KG1 (cell line): ENCODE results near the gene TAS1R3.

Experiments used
- DNase-seq: peaks from one replicate; lab custom pipeline; 2025; lab: John Stamatoyannopoulos, UW

TAS1R3 gene

DNA sequence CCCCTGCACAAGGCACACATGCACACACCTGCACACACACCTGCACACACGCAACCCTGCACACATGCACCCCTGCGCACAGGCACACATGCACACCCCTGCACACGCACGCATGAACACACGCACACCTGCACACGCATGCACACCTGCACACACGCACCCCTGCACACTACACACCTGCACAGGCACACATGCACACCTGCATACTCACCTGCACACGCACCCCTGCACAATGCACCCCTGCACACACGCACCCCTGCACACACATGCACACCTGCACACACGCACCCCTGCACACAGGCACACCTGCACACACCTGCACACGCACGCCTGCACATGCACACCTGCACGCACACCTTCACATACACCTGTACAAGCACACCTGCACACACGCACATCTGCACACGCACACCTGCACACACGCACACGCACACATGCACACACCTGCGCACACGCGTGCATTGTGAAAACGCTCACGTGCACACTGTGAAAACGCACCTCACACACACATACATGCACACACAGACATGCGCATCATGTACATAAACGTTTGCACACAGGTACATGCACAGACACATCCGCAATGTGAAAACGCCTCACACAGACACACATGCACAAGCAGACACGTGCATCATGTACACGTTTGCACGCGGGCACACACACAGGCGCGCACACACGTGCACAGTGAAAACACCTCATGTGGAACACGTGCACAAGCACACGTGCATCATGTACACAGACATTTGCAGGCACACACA lies 9.9 kb downstream of the TAS1R3 start:
- DNase-seq: no peak

DNA sequence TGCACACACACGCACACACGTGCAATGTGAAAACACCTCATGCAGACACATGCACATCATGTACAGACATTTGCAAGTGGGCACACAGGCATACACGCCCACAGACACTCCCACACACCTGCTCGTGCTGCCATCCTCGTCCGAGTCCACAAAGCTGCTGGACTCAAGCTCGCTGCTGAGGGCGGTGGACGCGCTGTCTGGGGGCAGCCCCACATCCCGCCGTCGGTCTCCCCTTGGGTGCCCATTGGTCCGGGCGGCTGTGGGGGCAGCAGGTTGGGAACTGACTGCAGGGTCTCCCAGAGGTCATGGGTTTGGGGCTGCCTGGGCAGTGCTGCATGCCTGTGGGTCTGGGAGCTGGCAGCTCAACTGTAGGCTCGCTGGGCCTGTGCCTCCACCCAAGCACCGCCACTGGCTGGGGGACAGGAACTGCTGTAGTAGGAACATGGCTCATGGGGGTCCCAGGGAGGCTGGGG lies 10.5 kb downstream of the TAS1R3 start:
- DNase-seq: no peak

DNA sequence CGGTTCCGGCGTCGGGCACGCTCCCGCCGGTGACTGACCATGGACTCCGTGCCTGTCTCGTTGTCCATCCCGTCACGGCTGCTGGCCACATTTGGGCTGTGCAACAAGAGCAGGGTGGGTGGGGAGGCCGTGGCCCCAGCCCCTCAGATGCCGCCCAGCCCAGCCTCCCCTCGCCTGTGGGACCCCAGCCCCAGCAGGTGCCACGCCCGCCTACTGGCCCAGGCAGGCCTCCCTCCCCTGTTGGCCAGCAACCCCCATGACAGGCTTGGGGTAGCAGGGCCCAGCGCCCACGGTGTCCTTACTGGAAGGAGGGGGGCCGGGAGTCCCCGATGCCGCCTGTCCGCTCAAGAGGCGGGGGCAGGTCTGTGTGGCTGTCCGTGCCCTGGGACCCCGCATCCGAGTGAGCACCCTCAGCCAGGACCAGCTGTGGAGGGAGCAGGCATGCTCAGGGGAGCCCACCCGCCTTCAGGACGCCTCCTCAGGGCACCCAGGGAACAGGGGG lies 11.0 kb downstream of the TAS1R3 start:
- no peak for DNase-seq

DNA sequence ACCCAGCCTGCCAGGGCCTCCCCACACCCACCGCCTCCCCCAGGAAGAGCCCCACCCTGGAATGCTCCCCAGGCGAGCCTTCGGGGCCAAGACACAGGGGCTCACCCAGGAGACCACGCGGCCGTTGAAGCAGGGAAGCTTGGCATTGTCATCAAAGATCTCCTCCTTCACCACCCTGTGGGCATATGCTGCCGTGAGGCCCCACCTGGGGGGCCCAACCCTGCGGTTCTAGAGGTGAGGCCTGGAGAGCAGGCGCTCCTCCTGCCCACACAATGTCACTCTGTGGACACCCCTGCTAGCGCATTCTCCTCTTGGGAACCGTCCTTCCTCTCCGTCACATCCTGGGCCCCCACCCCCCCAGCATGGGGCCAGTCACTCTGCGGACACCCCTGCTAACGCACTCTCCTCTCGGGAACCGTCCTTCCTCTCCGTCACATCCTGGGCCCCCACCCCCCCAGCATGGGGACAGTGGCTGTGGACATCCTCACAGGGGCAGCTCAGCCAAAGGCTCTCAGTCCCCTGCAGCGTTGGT lies 11.6 kb downstream of the TAS1R3 start:
- DNase-seq: no peak

DNA sequence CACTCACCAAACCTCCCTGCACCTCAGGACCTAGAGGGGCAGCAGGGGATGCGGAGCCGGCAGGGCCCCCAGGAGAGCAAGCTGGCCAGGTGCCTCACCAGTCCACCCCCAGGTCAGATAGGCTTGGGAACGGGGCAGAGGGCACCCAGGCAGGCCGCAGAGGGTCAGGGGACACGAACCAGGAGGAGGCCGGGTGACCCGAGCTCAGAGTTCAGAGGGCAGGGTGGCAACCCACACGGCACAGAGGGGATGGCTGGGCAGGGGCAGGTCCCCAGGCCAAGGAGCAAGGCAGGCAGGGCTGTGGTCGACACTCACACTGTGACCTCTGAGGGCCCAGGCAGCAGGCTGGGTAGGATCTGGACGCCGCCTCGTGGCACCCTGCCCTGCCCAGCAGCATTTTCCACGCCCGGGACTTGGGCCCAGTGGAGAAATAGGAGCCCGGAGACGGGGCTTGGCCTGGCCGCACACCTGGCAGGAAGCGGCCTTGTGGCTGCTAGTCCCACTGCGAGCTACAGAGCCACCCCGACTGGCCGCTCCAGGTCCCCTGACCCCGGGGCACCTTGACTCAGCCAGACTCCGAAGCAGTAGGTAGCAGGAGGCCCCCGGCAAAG lies 12.8 kb downstream of the TAS1R3 start:
- DNase-seq: no peak

DNA sequence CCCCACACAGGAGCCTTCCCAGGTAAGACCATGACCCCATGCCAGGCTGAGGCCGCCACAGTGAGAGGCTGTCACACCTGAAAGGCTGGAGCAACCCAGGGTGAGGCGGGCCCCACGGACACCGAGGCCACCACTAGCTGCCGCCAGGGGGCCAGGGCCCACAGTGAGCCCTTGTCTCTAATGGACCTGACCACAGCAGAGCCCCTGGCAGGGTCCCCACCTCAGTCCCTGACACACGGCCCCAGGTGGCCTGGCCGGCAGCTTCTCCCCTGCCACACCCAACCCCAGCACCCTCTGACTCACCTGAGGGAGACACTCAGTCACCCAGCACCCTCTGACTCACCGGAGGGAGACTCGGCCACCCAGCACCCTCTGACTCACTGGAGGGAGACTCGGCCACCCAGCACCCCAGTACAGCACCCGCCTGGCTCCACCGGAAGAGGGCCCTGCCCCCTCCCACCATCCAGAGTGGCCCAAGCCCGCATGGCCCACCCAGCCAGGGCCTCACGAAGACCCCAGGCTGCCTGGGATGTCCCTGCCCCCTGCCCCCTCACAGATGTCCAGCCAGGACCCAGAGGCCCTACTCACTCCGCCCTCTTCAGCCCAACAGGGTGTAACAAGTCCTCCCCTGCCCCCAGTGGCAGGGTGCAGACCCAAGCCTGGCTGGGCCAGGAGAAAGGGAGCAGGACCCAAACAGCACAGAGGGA lies 13.7 kb downstream of the TAS1R3 start:
- DNase-seq: no peak

DNA sequence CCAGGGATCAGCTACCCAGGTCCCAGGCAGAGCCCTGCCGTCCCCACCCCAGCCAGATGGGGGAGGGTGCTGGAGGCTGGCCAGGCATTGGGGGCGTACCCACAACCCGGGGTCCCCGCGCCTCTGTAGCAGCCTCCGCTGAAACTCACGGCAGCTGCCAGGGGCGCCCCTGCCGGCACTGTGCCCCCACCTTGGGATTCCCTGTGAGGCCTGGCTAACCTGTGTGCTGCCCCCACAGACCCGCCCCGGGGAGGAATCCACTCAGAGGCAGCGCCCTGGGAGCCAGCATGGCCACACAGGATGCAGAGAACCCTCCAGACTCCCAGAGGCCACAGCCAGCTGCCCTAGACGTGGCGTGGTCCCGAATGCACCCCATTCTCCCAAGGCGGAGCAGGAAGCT lies 14.3 kb downstream of the TAS1R3 start:
- no peak for DNase-seq

DNA sequence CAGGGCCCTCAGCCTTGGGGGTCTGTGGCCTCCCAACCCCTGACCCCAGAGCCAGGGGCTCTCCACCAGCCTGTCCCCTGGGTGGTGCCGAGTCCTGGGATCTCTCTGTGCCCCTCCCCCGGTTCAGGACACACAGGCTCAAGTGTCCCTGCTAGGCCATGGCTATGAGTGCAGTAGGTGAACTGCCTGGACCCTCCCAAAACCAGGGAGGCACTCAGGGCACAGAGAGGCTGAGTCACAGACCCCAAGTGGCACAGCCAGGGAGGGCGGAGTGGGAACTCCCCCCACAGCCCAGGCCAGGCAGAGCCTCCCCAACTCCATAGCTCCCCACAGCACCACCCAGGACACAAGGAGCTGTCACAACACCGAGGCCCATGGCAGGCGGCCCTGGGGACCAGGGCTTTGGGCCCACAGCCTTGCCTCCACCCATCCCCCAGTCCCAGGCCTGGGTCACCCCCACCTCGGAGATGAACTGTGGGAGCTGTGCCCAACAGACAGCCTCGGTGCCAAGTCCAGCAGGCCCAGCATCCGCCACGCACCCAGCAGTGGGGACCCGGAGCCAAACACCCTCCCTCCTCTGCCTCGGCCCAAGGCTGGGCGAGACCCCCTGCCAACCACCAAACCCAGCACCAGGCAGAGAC lies 14.9 kb downstream of the TAS1R3 start:
- no peak for DNase-seq

DNA sequence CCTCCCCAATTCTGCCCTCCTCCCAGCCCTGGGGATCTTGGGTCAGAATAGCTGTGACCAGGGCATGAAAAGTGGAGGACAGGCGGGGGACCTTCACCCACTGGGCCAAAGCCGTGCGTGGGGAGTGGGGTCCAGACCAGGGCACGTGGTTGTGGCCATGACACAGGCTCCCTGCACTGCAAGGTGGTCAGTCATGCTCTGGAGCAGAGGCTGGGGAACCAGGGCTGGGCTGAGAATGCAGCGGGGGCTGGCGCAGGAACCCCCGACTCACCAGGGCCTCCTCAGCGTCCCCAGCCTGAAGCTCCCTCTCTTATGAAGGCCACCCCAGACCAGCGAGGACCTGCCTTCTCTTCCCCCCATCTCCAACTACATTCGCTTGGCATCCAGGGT lies 15.4 kb downstream of the TAS1R3 start:
- no peak for DNase-seq

DNA sequence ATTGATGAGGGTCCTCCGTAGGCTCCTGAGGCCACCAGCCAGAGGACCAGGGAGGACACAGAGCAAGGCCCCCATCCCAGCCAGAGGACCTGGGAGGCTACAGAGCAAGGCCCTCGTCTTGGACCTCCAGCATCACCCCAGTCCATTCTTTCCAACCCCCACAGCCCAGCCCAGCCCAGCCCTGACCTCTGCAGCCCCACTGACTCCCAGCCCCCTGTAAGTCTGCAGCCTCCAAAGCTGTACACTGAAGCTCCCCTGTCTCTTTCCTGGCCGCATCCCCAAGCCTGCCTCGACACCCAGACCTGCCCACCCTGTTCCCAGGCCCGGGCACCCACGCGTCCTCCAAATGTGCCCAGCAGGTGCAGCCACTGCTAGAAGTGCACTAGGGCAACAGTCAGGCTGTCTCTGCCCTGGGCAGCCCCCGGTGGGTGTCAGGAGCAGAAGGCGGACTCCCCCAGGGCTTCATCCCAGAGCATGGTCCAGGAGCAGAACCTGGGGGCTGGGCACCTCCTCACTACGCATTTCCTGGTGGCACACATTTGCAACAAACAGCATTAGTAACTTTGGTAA lies 16.0 kb downstream of the TAS1R3 start:
- DNase-seq: no peak

DNA sequence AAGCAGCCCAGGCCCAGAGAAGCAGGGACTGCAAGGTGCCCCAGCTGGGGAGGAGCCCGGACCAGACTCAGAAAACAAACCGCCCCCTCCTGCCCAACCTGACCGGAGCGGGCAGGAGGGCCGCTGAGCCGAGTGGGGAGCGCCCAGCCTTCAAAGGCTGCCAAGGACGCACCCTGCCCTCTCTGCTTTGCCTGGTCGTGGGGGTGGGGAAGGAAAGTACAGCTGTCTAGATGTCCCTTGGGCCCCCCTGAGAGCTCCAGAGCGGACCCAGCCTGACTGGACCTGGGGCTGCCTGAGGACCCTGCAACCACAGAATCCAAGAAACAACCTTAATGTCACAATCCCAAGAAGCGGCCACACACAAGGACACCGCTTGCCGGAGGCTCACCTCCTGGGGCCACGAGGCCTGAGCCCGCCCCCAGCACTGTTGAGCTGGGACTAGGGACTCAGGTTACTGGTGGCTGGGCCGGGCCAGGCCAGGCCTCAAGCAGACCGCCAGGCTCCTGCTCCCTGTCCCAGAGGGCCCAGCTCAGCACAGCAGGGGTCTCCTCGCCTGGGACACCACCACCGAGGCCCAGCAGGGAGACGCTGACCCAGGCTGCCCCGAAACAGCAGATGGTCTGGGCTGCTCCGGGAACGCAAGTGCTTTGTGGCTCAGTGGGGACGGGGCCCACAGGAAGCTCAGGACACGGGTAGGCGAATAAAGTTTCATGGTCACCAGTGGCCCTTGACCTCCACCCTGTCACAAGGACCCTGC lies 16.8 kb downstream of the TAS1R3 start:
- no peak for DNase-seq

DNA sequence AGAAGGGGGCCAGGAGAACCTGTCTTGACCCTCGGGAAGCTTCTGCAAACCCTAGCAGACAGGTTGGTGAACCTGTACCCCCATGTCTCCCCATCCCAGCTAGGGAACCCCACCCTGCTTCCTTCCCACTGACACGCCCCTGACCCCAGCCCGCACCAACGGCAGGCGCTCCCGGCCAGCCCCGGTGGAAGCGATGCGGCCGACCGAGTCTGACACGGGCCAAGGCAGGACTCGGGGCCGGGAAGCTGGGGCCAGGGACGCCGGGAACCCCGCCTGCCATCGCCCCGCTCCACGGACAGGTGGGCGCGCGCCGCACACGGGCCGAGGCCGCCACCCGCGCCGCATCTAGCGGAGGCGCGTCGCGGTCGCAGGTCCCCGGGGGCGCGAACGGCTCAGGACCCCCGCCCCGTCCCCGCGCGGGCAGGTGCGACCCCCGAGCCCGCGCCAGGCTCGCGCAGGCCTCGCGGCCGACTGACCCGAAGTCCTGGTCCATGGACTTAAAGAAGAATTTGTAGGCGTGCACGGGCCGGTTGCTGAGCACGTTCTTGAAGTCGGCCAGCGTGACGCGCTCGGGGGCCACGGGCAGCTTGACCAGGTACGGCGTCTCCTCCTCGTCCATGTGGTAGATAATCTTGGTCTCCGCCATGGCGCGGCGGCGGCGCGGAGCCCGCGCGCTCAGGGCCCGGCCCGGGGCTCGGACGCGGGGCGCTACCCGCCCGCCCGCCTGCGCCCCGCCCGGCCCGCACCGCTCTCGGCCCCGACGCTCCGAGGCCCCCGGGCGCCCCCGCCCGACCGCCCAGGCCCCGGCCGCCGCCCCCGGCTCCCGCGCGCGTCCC lies 17.6 kb downstream of the TAS1R3 start:
- DNase-seq: no peak

DNA sequence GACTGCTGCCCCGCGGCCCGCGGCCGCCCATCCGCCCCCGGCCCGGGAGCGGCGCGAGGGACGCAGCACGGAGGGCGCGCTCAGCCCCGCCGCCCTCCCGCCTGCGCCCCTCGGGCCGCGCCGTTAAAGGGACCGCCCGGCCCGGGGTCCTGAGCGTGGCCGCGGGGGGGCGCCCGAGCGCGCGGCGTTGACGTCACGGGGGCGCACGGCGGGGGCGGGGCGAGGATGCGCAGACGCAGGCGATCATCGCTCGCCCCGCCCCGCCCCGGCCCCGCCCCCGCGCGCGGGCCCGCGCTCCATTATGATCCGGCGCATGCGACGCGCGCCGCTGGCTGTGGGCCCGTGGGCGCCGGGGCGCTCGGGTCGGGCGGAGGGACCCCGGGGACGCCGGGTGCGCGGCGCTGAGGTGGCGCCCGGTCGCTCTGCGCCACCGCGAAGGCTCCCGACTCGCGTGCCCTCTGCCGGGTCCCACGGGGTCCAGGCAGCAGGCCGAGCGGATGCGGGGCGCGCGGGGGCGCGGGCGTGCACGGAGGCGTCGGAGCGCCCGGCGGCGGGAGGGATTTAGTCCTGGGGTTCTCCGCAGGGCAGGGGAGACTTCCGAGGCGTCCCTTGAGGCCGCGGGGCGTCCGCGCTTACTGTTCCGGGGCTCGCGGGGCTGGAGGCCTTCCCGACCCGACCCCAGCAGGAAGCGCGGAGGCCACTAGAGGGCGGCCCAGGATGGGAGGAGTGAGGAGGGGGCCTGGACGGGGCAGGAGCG lies 18.4 kb downstream of the TAS1R3 start, which contains the start of gene DVL1:
Gene DVL1, minus strand, starts transcription at position 163 of the 757 bp plus-strand sequence. CDS start 353 bp downstream, outside the sequence.
- peak; percentile 6 for DNase-seq

DNA sequence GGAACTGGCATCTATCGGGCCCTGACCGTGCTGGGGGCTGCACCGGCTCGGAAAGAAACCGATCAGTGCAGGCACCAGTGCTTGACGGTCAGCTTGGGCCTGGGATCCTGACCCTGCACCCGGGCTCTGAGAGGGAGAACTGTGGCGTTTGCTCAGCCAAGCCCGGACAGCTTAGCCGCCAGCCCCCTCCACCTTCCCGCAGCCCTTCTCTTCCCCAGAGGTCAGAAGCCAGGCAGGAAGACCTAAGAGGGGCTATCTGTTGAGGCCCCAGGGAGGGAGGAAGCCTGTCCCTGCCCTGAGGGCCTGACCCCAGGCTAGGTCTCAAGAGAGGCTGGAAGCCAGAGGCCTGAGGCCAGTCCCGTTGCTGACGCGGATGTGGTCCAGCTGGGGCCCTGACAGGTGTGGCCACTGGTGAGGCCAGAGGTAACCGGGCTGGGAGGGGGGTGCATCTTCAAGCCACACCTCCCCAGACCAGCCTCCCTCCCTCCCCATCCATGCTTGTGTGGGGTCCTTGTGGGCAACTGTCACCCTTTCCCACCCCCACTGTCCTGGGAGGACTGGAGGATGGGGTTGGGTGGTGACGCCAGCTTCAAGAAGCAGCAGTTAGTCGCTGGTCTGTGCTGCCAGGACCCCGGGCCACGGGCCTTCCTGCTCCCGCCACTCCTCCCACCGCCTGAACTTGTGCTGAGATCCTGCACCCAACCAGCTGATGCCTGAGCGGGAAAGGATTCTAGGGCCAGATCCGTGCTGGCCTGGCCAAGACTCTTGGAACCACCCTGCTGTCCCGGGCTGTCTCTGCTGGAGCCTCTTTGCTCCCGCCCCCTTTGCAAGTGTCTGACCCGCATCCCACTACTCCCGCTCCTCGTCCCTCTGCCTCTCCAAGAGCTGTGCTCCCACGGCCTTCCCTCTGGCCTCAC lies 20.7 kb downstream of the TAS1R3 start:
- DNase-seq: no peak

DNA sequence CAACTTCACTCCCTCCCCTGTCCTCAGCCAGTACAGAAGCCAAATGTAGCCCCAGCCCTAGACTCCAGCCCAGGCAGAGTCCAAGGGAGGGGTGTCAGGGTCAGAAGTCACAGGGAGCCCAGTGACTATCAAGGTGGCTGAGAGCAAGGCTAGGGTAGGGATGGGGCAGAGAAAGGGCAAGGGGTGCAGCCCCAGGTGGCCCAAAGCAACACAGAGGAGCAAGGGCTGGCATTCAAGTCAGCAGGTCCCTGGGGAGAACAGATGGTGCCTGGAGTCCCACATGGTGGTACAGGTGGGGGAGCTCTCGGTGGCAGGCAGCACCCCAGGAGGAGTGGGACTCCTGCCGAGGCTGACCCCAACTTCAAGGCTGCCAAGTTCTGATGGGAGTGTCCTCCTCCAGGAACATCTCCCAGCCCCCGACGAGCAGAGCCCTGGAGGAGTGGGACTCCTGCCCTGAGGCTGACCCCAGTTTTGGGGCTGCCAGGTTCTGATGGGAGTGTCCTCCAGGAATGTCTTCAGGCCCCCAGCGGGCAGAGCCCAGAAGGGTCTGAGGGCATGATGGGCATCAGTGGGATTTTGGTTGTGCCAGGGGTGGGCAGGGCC lies 21.8 kb downstream of the TAS1R3 start:
- no peak for DNase-seq

DNA sequence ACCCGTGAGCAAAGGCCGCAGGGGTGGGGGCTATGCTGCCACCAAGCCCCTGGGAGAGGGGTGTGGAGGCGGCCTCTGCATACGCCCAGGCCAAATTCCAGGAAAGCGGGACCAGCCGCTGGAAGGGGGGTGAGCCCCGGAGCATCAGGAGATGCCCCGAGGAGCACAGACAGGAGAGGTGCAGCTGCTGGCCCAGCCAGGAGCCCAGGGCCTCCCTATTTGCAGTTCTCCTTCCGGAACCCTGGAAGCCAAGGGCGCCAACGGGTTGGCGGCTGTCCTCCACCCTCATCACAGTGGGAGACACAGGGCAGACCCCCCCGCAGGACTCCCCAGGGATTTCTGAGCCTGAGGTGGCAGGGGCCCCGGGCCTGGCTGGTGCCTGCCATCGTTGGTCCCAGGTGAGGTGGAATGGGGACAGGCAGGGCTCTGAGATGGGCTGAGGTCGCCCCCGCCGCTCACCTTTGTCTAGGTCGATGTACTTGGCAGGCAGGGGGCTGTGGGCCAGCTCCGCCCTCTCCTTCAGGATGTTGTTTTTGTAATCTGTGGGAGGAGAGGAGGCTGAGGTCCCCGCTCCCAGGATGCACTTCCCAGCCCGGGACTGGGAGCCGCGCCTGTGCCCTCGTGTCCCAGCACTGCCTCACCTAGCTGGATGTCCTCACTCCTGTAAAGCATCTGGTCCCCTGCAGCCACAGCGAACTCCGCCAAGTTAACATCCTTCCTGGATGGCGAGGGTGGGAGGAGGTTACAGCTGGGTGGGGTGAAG lies 22.5 kb downstream of the TAS1R3 start:
- no peak for DNase-seq
